B cell (primary cell): ENCODE results near the gene NRG2. TPM values are rescaled to one million over a fixed set of nuclear protein-coding genes. Genes with fewer than 3 reads are reported as not detected.

Source experiments
- ATAC-seq: fragments of 200-7000 bp; cut with Tn5 transposase; one replicate; pipeline ENCODE4 v1.10.0; 2021; ENCODE audit warnings: low read depth, mild to moderate bottlenecking, moderate number of reproducible peaks, moderate library complexity
- CTCF ChIA-PET: fragments of 350-600 bp; sonication (Branson Sonifier 250); formaldehyde crosslinking; loops from one replicate; lab custom pipeline; 2021; ENCODE audit warnings: antibody characterized with exemption, inconsistent platforms; lab: Charles Lee
- POLR2A ChIA-PET: fragments of 350-600 bp; sonication (Branson Sonifier 250); formaldehyde crosslinking; loops from one replicate; lab custom pipeline; 2021; ENCODE audit warnings: antibody characterized with exemption; lab: Charles Lee
- DNase-seq: peaks from one replicate; pipeline ENCODE4 v3.0.0; 2013
- H2AFZ ChIP-seq: 2 replicates; pipeline ENCODE4 v1.6.1; 2012; ENCODE audit warnings: mild to moderate bottlenecking, low read depth, low read length; ENCODE audit not compliant: insufficient read depth, poor library complexity, severe bottlenecking
- H3K27ac ChIP-seq, 2 donors: 1 replicate in 1 of 2; 2 replicates in 1 of 2; pipeline ENCODE4 v1.5.1; 2012 to 2013; ENCODE audit warnings: low read length in 2 of 2, mild to moderate bottlenecking in 2 of 2, moderate library complexity in 1 of 2
- H3K27me3 ChIP-seq, 4 experiments: fragments of 200-600 bp in 1 of 4; sonication (generic) in 1 of 4; replicated peaks in 1 of 4; 1 replicate in 2 of 4; 2 replicates in 2 of 4; pipeline versions ENCODE4 v1.6.1 to v1.7.0; 2013 to 2016; ENCODE audit warnings: low read length in 3 of 4, mild to moderate bottlenecking in 2 of 4, mixed read lengths in 1 of 4, moderate library complexity in 1 of 4; ENCODE audit not compliant: insufficient read depth in 4 of 4, control insufficient read depth in 3 of 4; ENCODE audit errors: control extremely low read depth in 1 of 4
- H3K36me3 ChIP-seq, 2 experiments: replicated peaks in 1 of 2; 1 replicate in 1 of 2; 2 replicates in 1 of 2; pipeline versions ENCODE4 v1.6.1 to v1.7.1; 2013; ENCODE audit warnings: low read length in 1 of 2; ENCODE audit not compliant: insufficient read depth in 2 of 2, control insufficient read depth in 1 of 2; ENCODE audit errors: control extremely low read depth in 1 of 2, extremely low read depth in 1 of 2
- H3K4me1 ChIP-seq, 2 donors: fragments of 200-600 bp in 1 of 2; sonication (generic) in 1 of 2; 1 replicate in 1 of 2; 2 replicates in 1 of 2; pipeline versions ENCODE4 v1.5.1 to v1.6.1; 2013 to 2017; ENCODE audit warnings: low read length in 2 of 2; ENCODE audit not compliant: control insufficient read depth in 2 of 2, insufficient read depth in 2 of 2
- H3K4me2 ChIP-seq: replicated peaks from 2 replicates; pipeline ENCODE3; 2012; ENCODE audit warnings: mild to moderate bottlenecking, low read depth, low read length; ENCODE audit not compliant: poor library complexity, severe bottlenecking
- H3K4me3 ChIP-seq, 5 experiments: fragments of 200-600 bp in 1 of 5; sonication (generic) in 1 of 5; 1 replicate in 3 of 5; 2 replicates in 2 of 5; pipeline versions ENCODE4 v1.5.1 to v1.7.0; 2011 to 2016; ENCODE audit warnings: low read length in 4 of 5, mild to moderate bottlenecking in 4 of 5, low read depth in 2 of 5, control low read depth in 1 of 5, moderate library complexity in 1 of 5; ENCODE audit not compliant: insufficient read depth in 1 of 5; ENCODE audit errors: control extremely low read depth in 1 of 5, extremely low read depth in 1 of 5
- H3K79me2 ChIP-seq: fragments of 200-600 bp; sonication (generic); one replicate; pipeline ENCODE4 v1.6.0; 2016; ENCODE audit warnings: low read length; ENCODE audit not compliant: control insufficient read depth, insufficient read depth
- H3K9ac ChIP-seq: fragments of 200-600 bp; sonication (generic); 2 replicates; pipeline ENCODE4 v1.6.1; 2017; ENCODE audit warnings: mild to moderate bottlenecking, low read length, moderate library complexity
- H3K9me3 ChIP-seq, 3 donors: one replicate each; pipeline versions ENCODE4 v1.6.1 to v1.7.1; 2013; ENCODE audit warnings: low read length in 2 of 3; ENCODE audit not compliant: control insufficient read depth in 2 of 3, insufficient read depth in 1 of 3; ENCODE audit errors: control extremely low read depth in 1 of 3
- H4K20me1 ChIP-seq: 2 replicates; pipeline ENCODE4 v1.6.0; 2012; ENCODE audit warnings: mild to moderate bottlenecking, low read length; ENCODE audit not compliant: insufficient read depth, control insufficient read depth, poor library complexity, severe bottlenecking
- H3K27ac Mint-ChIP-seq: one replicate; pipeline ENCODE4 v1.8.0; 2021; ENCODE audit warnings: mixed read lengths
- H3K27me3 Mint-ChIP-seq: one replicate; pipeline ENCODE4 v1.8.0; 2021; ENCODE audit warnings: mixed read lengths
- H3K4me1 Mint-ChIP-seq: one replicate; pipeline ENCODE4 v1.8.0; 2021; ENCODE audit warnings: mixed read lengths
- H3K4me3 Mint-ChIP-seq: one replicate; pipeline ENCODE4 v1.8.0; 2021; ENCODE audit warnings: mixed read lengths
- H3K9me3 Mint-ChIP-seq: one replicate; pipeline ENCODE4 v1.8.0; 2022; ENCODE audit warnings: mixed read lengths; ENCODE audit not compliant: insufficient read depth
- CTCF ChIP-seq: fragments of 200-600 bp; IDR thresholded peaks from one replicate; pipeline ENCODE4 v1.8.0; 2022; ENCODE audit warnings: antibody characterized with exemption, mild to moderate bottlenecking
- EZH2 ChIP-seq: IDR thresholded peaks from 2 replicates; pipeline ENCODE4 v1.6.1; 2012; ENCODE audit warnings: borderline replicate concordance, low read depth, mild to moderate bottlenecking, moderate library complexity, low read length; ENCODE audit not compliant: insufficient read depth, poor library complexity, severe bottlenecking
- WGBS: methylation state at CpG from one replicate; pipeline ENCODE4 v1.1.5; 2013; ENCODE audit warnings: missing lambda C conversion rate; ENCODE audit not compliant: insufficient coverage; 5-methylcytosine and 5-hydroxymethylcytosine counted together
- intact Hi-C: fragments of 100-400 bp; cut with micrococcal nuclease; formaldehyde crosslinking; loops from one replicate; pipeline ENCODE4 v1.10.0; 2022
- polyA plus RNA-seq: library from polyadenylated mRNA; depleted of rRNA; stranded (reverse); fragments of >200 nt; gene quantifications from 2 replicates; pipeline ENCODE4 v1.2.3, GENCODE V29; 2012
- total RNA-seq, 2 donors: library from RNA; stranded (reverse); fragments of 120-200 nt in 1 of 2; gene quantifications; 1 replicate in 1 of 2; 2 replicates in 1 of 2; pipeline versions ENCODE4 v1.2.3 to v1.2.4, GENCODE V29; 2013 to 2022

NRG2 gene
- total and polyA plus RNA-seq, 2 donors (not counting 1 experiment from before 2014, with no cell fraction given): 0.13 to 0.15 TPM

- Histone ChIP-seq H3K9me3 (no peaks in the 10 kb centered on the region), H3K4me1 (peaks cover 0 to 5% of the 10 kb centered on the region in 2 donors), H3K4me3 (no peak overlapping the region), H3K79me2 (no peaks in the 10 kb centered on the region), H3K4me2 (no peak overlapping the region), H3K36me3 (no peaks in the 10 kb centered on the region), H3K9ac (no peak overlapping the region), H4K20me1 (no peaks in the 10 kb centered on the region), H3K27ac (no peak overlapping the region), H3K27me3 (no peaks in the 10 kb centered on the region), H2AFZ (no peak overlapping the region)
- DNase-seq: no peak
- H3K9me3 Mint-ChIP-seq: no peaks in the 10 kb centered on the region
- H3K27ac Mint-ChIP-seq: no peak overlapping the region
- 97% methylated on average over 5 of the region's 8 CpGs for WGBS
- CTCF ChIA-PET: interaction anchor here (0.9 to 1.6 kb wide), 2 partner anchors 10 to 77 kb away, joined by 4 to 9 read pairs; no protein-coding TSS in a partner anchor
- TF ChIP-seq EZH2 (no peak), CTCF (no peak)
- H3K27me3 Mint-ChIP-seq: no peaks in the 10 kb centered on the region
- POLR2A ChIA-PET: no interaction called here
- no peak overlapping the region for H3K4me3 Mint-ChIP-seq
- peaks cover 5% of the 10 kb centered on the region for H3K4me1 Mint-ChIP-seq
- intact Hi-C loops: loop anchor here (5.0 kb wide), 1 partner anchor 290 kb away; the partner anchor contains the start of gene UBE2D2
- ATAC-seq: no peak
Observed at GRCh38 chr5:139852696-139853095, 190.4 kb downstream of the NRG2 start.

- Histone ChIP-seq H3K4me3 (no peak overlapping the region), H3K9me3 (no peaks in the 10 kb centered on the region), H3K27ac (no peak overlapping the region), H3K27me3 (peaks cover 0 to 6% (median 3%) of the 10 kb centered on the region in 4 experiments), H4K20me1 (no peaks in the 10 kb centered on the region), H3K36me3 (no peaks in the 10 kb centered on the region), H3K9ac (no peak overlapping the region), H3K4me1 (peaks cover 8 to 12% of the 10 kb centered on the region in 2 donors), H2AFZ (no peak overlapping the region), H3K79me2 (no peaks in the 10 kb centered on the region), H3K4me2 (no peak overlapping the region)
- WGBS: 95% methylated on average over 17 of the region's 19 CpGs
- no peak for TF ChIP-seq CTCF
- TF ChIP-seq EZH2: no peak
- H3K27me3 Mint-ChIP-seq: no peaks in the 10 kb centered on the region
- ATAC-seq (no peak), DNase-seq (no peak)
- ChIA-PET CTCF (no interaction called here), POLR2A (no interaction called here)
- H3K4me1 Mint-ChIP-seq: peaks cover 11% of the 10 kb centered on the region
- intact Hi-C loops: loop anchor here (5.0 kb wide), 1 partner anchor 289 kb away; the partner anchor contains the start of gene UBE2D2
- H3K27ac Mint-ChIP-seq: no peak overlapping the region
- H3K9me3 Mint-ChIP-seq: no peaks in the 10 kb centered on the region
- H3K4me3 Mint-ChIP-seq: no peak overlapping the region
Observed at GRCh38 chr5:139851558-139851957, 191.5 kb downstream of the NRG2 start.
